Measurements from ENCODE around the gene POLR1F.

Gene POLR1F

DNA sequence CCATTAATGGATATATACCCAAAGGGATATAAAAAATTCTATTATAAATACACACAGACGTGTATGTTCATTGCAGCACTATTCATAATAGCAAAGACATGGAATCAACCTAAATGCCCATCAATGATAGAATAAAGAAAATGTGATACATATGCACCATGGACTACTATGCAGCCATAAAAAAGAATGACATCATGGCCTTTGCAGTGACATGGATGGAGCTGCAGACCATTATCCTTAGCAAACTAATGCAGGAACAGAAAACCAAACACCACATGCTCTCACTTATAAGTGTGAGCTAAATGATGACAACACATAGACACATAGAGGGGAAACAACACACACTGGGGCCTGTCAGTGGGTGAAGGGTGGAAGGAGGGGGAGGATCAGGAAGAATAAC is 33.0 kb downstream of the POLR1F start:
- no peak for DNase-seq (ENCODE audit: low spot score)

- no peak for DNase-seq (ENCODE audit: low spot score)
Observed at GRCh38 chr7:19674266-19674960, 34.4 kb downstream of the POLR1F start.

- DNase-seq (ENCODE audit: low spot score), result no peak
Observed at GRCh38 chr7:19670806-19671205, 38.0 kb downstream of the POLR1F start.

DNA sequence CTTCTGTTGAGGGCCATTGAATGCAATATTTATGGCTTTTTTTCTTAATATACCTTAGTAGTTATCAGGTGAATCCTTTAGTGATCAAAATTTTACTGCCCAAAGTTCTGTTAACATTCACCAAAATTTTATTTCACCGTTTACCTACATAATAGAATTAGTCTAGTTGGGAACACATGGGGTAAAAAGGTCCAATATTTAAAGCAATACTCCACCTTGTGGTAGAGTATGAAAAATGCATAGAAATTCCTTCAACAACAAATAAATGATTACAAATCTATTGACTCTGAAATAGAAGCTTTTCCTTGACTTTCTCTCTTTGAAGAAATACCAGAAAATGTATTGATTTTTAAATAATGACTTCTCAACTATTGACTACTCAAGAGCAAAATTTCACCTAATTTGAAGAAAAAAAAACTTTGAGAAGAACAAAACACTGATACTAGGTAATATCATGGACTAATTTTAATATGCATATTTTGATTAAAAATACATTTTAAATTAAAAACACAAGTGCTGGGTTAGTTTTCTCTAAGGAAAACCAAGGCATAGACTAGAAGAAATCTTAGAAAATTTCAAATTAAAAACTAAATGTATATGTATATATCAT is 43.3 kb downstream of the POLR1F start:
- DNase-seq (ENCODE audit: low spot score), result peak; percentile 29

DNA sequence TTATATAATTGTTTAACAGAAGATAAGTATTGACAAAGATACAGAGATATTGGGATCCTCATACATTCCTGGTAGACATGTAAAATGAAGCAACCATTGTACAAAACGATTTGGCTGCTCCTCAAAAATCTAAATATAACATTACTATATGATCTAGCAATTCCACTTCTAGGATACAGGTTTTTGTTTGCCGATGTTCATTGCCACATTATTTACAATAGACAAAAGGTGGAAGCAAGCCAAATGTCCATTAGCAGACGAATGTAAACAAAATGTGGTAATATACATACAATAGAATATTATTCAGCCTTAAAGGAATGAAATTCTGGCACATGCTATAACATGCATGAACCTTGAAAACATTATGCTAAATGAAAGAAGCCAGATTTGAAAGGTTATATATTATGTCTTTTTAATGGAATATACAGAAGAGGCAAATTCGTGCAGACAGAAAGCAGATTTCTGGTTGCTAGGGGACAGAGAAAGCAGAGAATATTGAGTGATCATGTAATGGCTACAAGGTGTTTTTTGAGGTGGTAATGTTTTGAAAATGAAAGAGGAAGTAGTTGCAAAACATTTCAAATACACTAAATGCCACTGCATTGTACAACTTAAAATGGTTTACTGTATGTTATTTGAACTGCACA is 44.9 kb downstream of the POLR1F start:
- no peak for DNase-seq (ENCODE audit: low spot score)

DNA sequence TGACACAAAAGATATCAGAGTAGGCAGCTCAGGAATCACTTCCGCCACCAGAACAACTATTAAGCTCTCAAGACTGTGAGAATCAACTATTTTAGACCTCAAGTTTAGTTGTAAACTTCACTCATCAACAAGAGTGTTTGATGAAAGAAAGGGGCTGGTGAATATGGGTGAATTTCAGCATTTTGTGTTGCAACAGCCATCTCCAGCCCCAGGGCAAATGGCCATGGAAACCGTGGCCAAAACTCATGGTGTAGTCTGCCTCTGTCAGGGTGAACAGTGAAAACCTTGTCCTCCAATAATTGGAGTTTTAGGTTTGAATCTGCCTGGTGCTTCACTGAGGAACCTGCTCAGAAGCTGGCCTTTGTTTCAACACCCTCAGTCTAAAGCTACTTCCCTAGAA is 60.0 kb downstream of the POLR1F start:
- no peak for DNase-seq (ENCODE audit: low spot score)

Data from iPS-NIHi11 (cell line).